ENCODE results near the gene PAXIP1. TPM values are rescaled to one million over a fixed set of nuclear protein-coding genes. Genes with fewer than 3 reads are reported as not detected.
A peak's percentile ranks its signal among the peaks of the same experiment; 100 is the strongest.

Gene PAXIP1
- polyA plus RNA-seq, 4 donors: 3.8 to 14.4 (median 6.2) TPM

GRCh38 chr7:154973381-154973780, 29.5 kb downstream of the PAXIP1 start:
- H3K36me3 ChIP-seq (ENCODE audit: control insufficient read depth in 3 of 3, insufficient read depth in 2 of 3, low read depth in 1 of 3, low read length in 3 of 3): peaks cover 10 to 38% (median 12%) of the 10 kb centered on the region in 3 donors
- 89 to 92% (median 90%) methylated on average over 7 of the region's 7 CpGs for WGBS, 3 donors
- no peaks in the 10 kb centered on the region for H3K9me3 ChIP-seq (ENCODE audit: control insufficient read depth in 2 of 2, insufficient read depth in 1 of 2, low read depth in 1 of 2, low read length in 1 of 2)
- DNase-seq: no peak
- no peak for FAIRE-seq
- no peaks in the 10 kb centered on the region for H3K27me3 ChIP-seq (ENCODE audit: control insufficient read depth in 3 of 3, insufficient read depth in 3 of 3, low read length in 3 of 3)
- H3K27ac ChIP-seq (ENCODE audit: low read depth in 1 of 3, low read length in 2 of 3): no peak overlapping the region
- H3K4me1 ChIP-seq (ENCODE audit: control insufficient read depth in 3 of 3, insufficient read depth in 2 of 3, low read depth in 1 of 3, low read length in 2 of 3): no peaks in the 10 kb centered on the region
- no peak overlapping the region for H3K4me3 ChIP-seq (ENCODE audit: low read depth in 1 of 3, low read length in 3 of 3)

GRCh38 chr7:154968336-154969001, 34.5 kb downstream of the PAXIP1 start:
- Histone ChIP-seq H3K36me3 (ENCODE audit: control insufficient read depth in 3 of 3, insufficient read depth in 2 of 3, low read depth in 1 of 3, low read length in 3 of 3) (peaks cover 6 to 55% (median 19%) of the 10 kb centered on the region in 3 donors), H3K4me1 (ENCODE audit: control insufficient read depth in 3 of 3, insufficient read depth in 2 of 3, low read depth in 1 of 3, low read length in 2 of 3) (no peaks in the 10 kb centered on the region), H3K9me3 (ENCODE audit: control insufficient read depth in 2 of 2, insufficient read depth in 1 of 2, low read depth in 1 of 2, low read length in 1 of 2) (no peaks in the 10 kb centered on the region), H3K27ac (ENCODE audit: low read depth in 1 of 3, low read length in 2 of 3) (no peak overlapping the region), H3K4me3 (ENCODE audit: low read depth in 1 of 3, low read length in 3 of 3) (no peak overlapping the region), H3K27me3 (ENCODE audit: control insufficient read depth in 3 of 3, insufficient read depth in 3 of 3, low read length in 3 of 3) (no peaks in the 10 kb centered on the region)
- DNase-seq (no peak), FAIRE-seq (no peak)
- 81 to 90% (median 90%) methylated on average over 11 of the region's 11 CpGs for WGBS, 3 donors

DNA sequence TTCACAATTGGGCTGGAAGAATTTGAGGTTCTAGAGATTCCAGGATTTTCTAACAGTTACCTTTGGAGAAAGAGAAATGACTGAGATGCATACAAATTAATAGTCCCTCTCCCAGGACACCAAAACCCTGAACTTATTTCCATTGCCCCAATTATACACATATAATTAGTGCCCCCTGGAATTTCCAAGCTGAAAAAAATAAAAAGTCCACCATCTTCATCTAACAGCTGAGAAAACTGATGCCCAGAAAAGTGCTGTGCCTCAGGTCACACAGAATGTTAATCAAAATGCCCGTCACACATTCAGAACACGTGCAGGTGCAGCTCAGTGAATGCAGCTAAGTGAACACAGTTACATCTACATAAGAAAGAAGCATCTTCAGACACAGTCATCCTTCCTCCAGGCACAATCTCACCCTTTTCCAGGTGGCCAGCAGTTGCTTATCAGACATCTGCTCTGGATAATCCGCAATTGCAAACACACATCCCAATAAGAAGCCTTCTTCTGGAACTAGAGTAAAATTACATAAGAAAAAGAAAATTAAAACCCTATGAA, 35.4 kb downstream of the PAXIP1 start:
- H3K36me3 ChIP-seq (ENCODE audit: control insufficient read depth in 3 of 3, insufficient read depth in 2 of 3, low read depth in 1 of 3, low read length in 3 of 3): peaks cover 4 to 54% (median 20%) of the 10 kb centered on the region in 3 donors
- H3K4me3 ChIP-seq (ENCODE audit: low read depth in 1 of 3, low read length in 3 of 3): no peak overlapping the region
- no peaks in the 10 kb centered on the region for H3K4me1 ChIP-seq (ENCODE audit: control insufficient read depth in 3 of 3, insufficient read depth in 2 of 3, low read depth in 1 of 3, low read length in 2 of 3)
- DNase-seq: no peak
- H3K9me3 ChIP-seq (ENCODE audit: control insufficient read depth in 2 of 2, insufficient read depth in 1 of 2, low read depth in 1 of 2, low read length in 1 of 2): no peaks in the 10 kb centered on the region
- no peaks in the 10 kb centered on the region for H3K27me3 ChIP-seq (ENCODE audit: control insufficient read depth in 3 of 3, insufficient read depth in 3 of 3, low read length in 3 of 3)
- 96 to 97% (median 96%) methylated on average over 3 of the region's 3 CpGs for WGBS, 3 donors
- FAIRE-seq: no peak
- H3K27ac ChIP-seq (ENCODE audit: low read depth in 1 of 3, low read length in 2 of 3): no peak overlapping the region

DNA sequence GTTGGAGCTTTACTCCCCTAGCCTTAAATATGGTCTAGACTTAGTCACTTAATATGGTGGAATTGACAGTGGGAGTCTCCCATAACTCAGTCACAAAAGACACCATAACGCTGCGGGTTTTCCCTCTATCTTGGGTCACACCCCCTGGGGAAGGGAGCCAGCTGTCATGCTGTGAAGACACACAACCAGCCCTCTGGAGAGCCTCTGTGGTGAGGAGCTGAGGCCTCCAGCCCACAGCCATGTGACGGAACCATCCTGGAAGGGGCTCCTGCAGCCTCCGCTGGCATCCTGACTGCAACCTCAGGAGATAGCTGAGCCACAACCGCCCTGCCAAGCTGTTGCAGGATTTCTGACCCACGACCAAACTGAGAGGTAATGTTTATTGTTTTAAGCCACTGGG, 37.9 kb downstream of the PAXIP1 start:
- WGBS, 3 donors: 93 to 99% (median 93%) methylated on average over 6 of the region's 6 CpGs
- FAIRE-seq (no peak), DNase-seq (no peak)
- Histone ChIP-seq H3K27me3 (ENCODE audit: control insufficient read depth in 3 of 3, insufficient read depth in 3 of 3, low read length in 3 of 3) (no peaks in the 10 kb centered on the region), H3K27ac (ENCODE audit: low read depth in 1 of 3, low read length in 2 of 3) (no peak overlapping the region), H3K4me3 (ENCODE audit: low read depth in 1 of 3, low read length in 3 of 3) (no peak overlapping the region), H3K4me1 (ENCODE audit: control insufficient read depth in 3 of 3, insufficient read depth in 2 of 3, low read depth in 1 of 3, low read length in 2 of 3) (no peaks in the 10 kb centered on the region), H3K36me3 (ENCODE audit: control insufficient read depth in 3 of 3, insufficient read depth in 2 of 3, low read depth in 1 of 3, low read length in 3 of 3) (peaks cover 9 to 57% (median 28%) of the 10 kb centered on the region in 3 donors), H3K9me3 (ENCODE audit: control insufficient read depth in 2 of 2, insufficient read depth in 1 of 2, low read depth in 1 of 2, low read length in 1 of 2) (no peaks in the 10 kb centered on the region)

GRCh38 chr7:154960063-154960790, 42.7 kb downstream of the PAXIP1 start:
- no peak overlapping the region for H3K27ac ChIP-seq (ENCODE audit: low read depth in 1 of 3, low read length in 2 of 3)
- no peak for DNase-seq
- H3K4me3 ChIP-seq (ENCODE audit: low read depth in 1 of 3, low read length in 3 of 3): no peak overlapping the region
- no peak for FAIRE-seq
- H3K9me3 ChIP-seq (ENCODE audit: control insufficient read depth in 2 of 2, insufficient read depth in 1 of 2, low read depth in 1 of 2, low read length in 1 of 2): no peaks in the 10 kb centered on the region
- H3K4me1 ChIP-seq (ENCODE audit: control insufficient read depth in 3 of 3, insufficient read depth in 2 of 3, low read depth in 1 of 3, low read length in 2 of 3): no peaks in the 10 kb centered on the region
- no peaks in the 10 kb centered on the region for H3K27me3 ChIP-seq (ENCODE audit: control insufficient read depth in 3 of 3, insufficient read depth in 3 of 3, low read length in 3 of 3)
- WGBS, 3 donors: 80 to 88% (median 88%) methylated on average over 10 of the region's 10 CpGs
- H3K36me3 ChIP-seq (ENCODE audit: control insufficient read depth in 3 of 3, insufficient read depth in 2 of 3, low read depth in 1 of 3, low read length in 3 of 3): peaks cover 9 to 37% (median 18%) of the 10 kb centered on the region in 3 donors

DNA sequence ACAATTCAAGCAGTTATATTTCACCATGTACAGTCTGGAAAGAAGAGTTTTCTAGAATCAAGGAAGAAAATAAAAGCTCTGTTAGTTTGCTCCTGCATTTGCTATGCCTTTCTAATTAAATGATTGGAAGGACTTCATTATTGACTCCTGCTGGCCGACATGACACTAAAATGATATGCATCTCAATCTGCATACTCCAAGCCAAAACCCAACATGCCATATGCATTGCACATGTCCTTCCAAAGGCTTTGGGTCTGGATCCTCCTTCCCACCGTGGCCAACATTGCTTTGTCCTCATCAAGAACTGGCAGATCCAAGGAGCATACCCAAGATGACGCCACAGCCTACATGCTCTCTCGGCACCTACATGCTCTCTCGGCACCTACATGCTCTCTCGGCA, 46.5 kb downstream of the PAXIP1 start:
- 97 to 98% (median 97%) methylated on average over 6 of the region's 6 CpGs for WGBS, 3 donors
- DNase-seq: no peak
- Histone ChIP-seq H3K36me3 (ENCODE audit: control insufficient read depth in 3 of 3, insufficient read depth in 2 of 3, low read depth in 1 of 3, low read length in 3 of 3) (peaks cover 2 to 29% (median 13%) of the 10 kb centered on the region in 3 donors), H3K4me3 (ENCODE audit: low read depth in 1 of 3, low read length in 3 of 3) (no peak overlapping the region), H3K4me1 (ENCODE audit: control insufficient read depth in 3 of 3, insufficient read depth in 2 of 3, low read depth in 1 of 3, low read length in 2 of 3) (no peaks in the 10 kb centered on the region), H3K9me3 (ENCODE audit: control insufficient read depth in 2 of 2, insufficient read depth in 1 of 2, low read depth in 1 of 2, low read length in 1 of 2) (no peaks in the 10 kb centered on the region), H3K27me3 (ENCODE audit: control insufficient read depth in 3 of 3, insufficient read depth in 3 of 3, low read length in 3 of 3) (no peaks in the 10 kb centered on the region), H3K27ac (ENCODE audit: low read depth in 1 of 3, low read length in 2 of 3) (no peak overlapping the region)
- FAIRE-seq: no peak

GRCh38 chr7:154953006-154953684, 49.8 kb downstream of the PAXIP1 start:
- no peaks in the 10 kb centered on the region for H3K9me3 ChIP-seq (ENCODE audit: control insufficient read depth in 2 of 2, insufficient read depth in 1 of 2, low read depth in 1 of 2, low read length in 1 of 2)
- no peak overlapping the region for H3K4me3 ChIP-seq (ENCODE audit: low read depth in 1 of 3, low read length in 3 of 3)
- H3K4me1 ChIP-seq (ENCODE audit: control insufficient read depth in 3 of 3, insufficient read depth in 2 of 3, low read depth in 1 of 3, low read length in 2 of 3): no peaks in the 10 kb centered on the region
- DNase-seq (peak; percentile 44 to 54), FAIRE-seq (no peak)
- 67 to 71% (median 70%) methylated on average over 9 of the region's 9 CpGs for WGBS, 3 donors
- no peaks in the 10 kb centered on the region for H3K27me3 ChIP-seq (ENCODE audit: control insufficient read depth in 3 of 3, insufficient read depth in 3 of 3, low read length in 3 of 3)
- H3K27ac ChIP-seq (ENCODE audit: low read depth in 1 of 3, low read length in 2 of 3): no peak overlapping the region
- H3K36me3 ChIP-seq (ENCODE audit: control insufficient read depth in 3 of 3, insufficient read depth in 2 of 3, low read depth in 1 of 3, low read length in 3 of 3): peaks cover 0 to 29% (median 0%) of the 10 kb centered on the region in 3 donors

GRCh38 chr7:154950960-154951359, 52.0 kb downstream of the PAXIP1 start:
- 88 to 97% (median 94%) methylated on average over 2 of the region's 2 CpGs for WGBS, 3 donors
- no peaks in the 10 kb centered on the region for H3K9me3 ChIP-seq (ENCODE audit: control insufficient read depth in 2 of 2, insufficient read depth in 1 of 2, low read depth in 1 of 2, low read length in 1 of 2)
- H3K4me1 ChIP-seq (ENCODE audit: control insufficient read depth in 3 of 3, insufficient read depth in 2 of 3, low read depth in 1 of 3, low read length in 2 of 3): no peaks in the 10 kb centered on the region

More at GRCh38 chr7:154950960-154951359, 52.0 kb downstream of the PAXIP1 start:
- H3K36me3 ChIP-seq (ENCODE audit: control insufficient read depth in 3 of 3, insufficient read depth in 2 of 3, low read depth in 1 of 3, low read length in 3 of 3): peaks cover 0 to 32% (median 0%) of the 10 kb centered on the region in 3 donors
- no peak overlapping the region for H3K27ac ChIP-seq (ENCODE audit: low read depth in 1 of 3, low read length in 2 of 3)
- FAIRE-seq: no peak
- DNase-seq: peak in 1 of 2 donors; percentile 36
- no peak overlapping the region for H3K4me3 ChIP-seq (ENCODE audit: low read depth in 1 of 3, low read length in 3 of 3)
- H3K27me3 ChIP-seq (ENCODE audit: control insufficient read depth in 3 of 3, insufficient read depth in 3 of 3, low read length in 3 of 3): no peaks in the 10 kb centered on the region
